GM03348 (cell line): Measurements from ENCODE around the gene C2CD3.
A peak's percentile ranks its signal among the peaks of the same experiment; 100 is the strongest.

Experiments
- DNase-seq: peaks from one replicate; pipeline ENCODE4 v3.0.0; 2012; ENCODE audit warnings: low spot score

The C2CD3 gene

DNA sequence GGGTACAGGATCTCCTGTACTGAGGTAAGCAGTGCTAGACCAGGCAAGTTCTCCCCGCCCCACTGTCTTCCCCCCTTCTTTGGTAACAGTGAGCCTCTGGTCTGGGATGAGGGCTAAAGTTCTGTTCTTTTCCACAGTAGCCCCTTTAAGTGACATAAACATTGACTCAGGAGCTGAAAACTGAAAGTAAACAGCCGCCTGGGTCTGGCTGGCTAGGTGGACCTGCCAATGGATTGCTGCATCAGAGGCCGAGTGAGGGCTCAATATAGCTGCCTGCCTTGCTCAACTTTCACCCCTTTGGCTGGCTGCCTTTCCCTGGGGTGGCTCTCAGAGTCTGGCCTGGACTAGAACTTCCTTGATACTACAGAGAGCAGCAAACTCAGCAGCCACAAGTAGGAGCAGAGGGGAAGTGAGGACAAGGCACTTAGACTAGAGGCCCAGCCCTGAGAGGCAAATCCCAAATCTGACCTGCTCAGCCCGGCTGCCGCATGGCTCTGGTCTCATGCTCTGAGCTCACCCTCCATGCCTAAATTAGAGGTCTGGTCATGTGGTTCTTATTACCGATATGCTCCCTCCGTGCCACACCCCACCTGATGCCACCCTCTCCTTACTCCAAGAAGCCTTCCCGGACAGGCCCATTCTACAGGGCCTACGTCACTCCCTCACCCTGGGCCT lies 152.3 kb downstream of the C2CD3 start:
- peak; percentile 86 for DNase-seq

DNA sequence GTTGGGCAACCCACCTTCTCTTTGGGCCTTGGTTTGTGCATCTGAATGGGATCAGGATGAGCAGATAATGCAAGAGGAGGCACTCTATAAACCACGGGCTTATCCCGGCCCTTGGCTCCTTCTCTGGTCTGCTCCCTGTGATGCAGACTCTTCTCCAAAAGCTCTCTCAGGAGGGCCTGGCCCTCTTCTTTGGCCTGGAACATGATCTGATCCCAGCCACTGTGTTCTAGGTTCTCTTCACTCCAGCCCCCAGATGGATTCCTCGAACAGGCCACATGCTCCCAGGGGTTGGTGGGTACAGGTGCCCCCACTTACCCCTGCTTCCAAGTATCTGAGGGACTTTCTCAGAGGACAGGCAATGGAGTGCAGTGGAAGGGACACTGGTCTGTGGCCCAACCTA lies 153.2 kb downstream of the C2CD3 start:
- no peak for DNase-seq

DNA sequence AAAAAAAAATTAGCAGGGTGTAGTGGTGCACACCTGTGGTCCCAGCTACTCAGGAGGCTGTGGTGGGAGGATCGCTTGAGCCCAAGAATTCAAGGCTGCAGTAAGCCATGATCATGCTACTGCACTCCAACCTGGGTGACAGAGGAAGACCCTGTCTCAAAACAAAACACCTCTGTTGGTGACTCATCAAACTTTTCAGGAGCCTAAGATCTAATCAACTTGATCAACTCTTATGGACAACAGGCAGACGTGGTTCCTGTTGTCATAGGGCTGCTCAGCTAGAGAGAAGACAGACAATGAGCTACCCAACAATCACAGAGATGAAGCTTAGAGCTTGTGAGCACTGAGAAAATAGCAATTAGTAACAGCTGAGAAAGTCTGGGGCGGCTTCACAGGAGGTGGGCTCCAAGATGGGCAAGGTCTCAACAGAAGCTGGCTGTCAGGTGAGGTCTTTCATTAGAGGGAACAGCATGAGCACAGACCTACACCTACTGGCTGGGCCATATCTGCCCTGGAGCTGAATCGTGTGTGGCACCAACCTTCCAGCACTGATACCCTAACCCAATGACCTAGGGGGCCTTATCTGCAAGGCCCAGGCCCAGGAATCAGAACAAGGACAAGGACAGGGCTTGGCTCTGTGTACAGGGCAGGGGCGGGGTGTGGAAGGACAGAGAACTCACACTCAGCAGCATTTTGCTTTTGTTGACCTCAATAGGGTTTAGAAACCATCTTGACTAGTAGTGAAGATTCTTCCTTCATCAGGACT lies 154.7 kb downstream of the C2CD3 start:
- no peak for DNase-seq

DNA sequence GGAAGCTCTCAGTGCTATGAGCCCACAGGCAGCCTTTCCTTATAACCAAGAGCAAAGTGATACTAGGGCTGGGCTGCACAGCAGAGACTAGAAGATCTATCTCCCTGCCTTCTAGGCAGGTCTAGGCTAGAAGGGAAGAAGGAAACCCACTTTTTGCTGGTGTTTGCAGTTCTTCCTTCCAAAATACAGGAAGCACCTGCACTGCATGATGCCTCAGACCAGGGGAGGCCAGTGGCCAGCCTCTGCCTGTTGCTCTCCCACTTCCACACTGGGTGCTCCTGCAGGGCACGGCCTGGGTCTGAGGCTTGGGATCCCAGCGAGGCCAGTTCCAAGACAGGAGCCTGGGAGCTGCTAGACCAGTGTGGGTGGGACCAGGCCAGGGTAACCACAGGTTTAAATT lies 155.9 kb downstream of the C2CD3 start:
- DNase-seq, result no peak

DNA sequence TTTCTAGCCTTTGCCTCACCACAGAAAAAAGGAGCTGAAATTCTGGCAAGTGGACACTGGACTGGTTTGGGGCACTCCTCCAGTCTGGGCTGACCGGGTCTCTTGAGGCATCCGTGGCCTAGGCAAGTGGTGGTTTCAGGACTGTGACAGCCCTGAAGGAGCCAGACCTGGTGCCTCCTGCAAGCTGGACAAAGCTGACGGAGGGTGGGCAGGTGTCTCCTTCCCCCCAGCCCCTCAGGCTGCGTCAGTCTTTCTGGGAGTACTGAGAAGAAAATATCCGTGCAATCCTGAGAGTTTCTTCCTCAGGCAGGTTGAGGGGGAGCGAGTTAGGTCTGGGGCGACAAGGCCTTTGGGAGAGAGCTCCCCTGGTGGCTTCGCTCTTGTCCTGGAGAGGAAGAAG lies 157.7 kb downstream of the C2CD3 start:
- DNase-seq, result no peak

DNA sequence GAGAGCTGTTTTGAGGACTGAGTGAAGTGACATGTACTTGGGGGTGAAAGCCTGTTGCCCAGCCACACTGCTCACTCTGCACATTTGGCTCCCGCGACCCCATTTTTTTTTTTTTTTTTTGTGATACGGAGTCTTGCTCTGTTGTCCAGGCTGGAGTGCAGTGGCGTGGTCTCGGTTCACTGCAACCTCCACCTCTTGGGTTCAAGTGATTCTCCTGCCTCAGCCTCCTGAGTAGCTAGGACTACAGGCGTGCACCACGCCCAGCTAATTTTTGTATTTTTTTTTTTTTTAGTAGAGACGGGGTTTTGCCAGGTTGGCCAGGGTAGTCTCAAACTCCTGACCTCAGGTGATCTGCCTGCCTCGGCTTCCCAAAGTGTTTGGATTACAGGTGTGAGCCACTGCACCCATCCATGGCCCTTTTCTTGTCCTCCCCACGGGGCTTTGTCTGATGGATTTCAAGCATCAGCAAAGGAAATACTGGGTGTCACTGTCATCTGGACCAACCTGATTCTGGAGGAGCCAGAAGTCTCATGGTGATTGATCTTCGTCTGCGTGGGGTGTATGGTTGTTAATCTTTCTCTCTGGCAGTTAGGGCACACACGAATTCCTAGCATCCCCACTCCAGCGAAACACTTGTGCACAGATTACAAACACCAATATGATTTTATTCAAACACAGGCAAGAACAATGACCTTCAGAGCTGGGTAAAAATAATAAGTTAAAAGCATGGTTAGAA lies 158.6 kb downstream of the C2CD3 start:
- no peak for DNase-seq

DNA sequence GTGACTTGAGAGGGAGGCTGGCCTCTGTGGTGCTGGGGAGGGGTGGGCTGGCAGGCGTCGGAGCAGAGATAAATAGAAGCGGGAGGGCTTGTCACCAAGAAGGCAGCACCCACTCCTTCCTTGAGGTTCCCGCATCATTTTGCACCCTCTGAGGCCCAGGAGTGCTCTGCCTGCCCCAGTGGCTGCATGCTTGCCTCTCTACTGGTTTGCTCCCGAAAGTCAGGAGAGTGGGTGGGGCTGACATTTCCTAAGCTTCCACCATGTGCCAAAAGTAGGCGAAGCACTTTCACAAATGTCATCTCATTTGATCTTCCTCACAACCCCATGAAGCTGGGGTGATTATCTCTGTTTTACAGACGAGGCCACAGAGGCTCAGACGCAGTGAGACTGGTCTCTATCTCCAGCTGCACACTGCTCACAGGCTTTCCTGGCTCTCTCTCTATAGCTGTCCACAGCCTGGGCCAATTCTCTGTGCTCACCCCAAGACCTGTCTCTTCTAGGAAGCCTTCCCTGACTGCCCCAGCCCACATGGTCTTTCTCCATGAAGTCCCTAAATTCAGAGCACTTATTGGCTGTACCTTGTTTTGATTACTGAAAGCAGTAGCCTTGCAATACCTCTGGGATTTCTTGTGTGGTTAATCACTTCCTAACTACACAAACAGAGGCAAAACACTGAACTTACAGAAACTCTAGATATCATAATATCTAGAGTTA lies 159.3 kb downstream of the C2CD3 start:
- DNase-seq, result no peak

DNA sequence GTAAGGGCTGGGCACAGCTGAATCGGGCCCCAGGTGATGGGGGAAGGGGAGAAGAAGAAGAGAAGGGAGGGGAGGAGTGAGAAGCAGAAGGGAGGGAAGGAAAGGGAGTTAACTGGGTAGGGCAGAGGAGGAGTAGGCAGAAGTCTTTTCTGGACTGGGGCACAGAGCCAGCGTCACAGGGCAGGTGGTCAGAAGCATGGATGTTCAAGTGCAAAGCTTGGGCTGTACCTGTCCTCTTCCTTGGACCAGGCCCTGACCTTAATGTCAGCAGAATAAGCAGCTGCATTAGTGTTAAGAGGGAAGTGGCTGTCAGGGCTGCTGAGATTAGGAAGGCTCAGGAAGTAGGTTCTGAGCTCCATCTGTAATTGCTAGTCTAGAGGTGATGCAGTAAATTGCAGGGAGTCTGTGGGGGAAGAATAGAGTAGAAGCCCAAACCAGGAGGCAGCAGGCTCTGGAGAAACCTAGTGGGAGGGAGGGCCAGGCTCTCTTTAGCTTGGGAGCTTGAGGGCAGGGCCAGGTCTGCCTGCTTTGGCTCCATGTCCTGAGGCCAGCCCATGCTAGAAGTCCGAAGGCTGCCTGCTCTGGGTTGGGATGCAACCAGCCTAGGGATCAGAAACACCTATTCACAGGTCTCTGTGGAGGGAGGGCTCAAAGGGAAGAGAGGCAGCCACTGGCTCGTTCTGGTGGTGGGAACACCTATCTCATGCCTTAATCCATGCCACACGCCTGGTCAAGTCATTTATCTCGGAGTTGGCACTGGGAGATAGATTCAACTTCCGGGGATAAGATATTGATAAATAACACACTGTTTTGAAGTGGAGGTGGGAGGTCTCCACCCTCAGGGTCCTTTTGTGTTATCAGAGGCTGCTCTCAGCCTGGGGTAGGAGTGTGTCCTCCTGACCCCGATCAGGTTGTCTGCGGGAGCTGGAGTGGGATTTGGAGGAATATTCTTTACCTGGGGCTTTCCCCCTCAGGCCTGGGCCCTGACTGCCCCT lies 160.2 kb downstream of the C2CD3 start:
- DNase-seq, result no peak

DNA sequence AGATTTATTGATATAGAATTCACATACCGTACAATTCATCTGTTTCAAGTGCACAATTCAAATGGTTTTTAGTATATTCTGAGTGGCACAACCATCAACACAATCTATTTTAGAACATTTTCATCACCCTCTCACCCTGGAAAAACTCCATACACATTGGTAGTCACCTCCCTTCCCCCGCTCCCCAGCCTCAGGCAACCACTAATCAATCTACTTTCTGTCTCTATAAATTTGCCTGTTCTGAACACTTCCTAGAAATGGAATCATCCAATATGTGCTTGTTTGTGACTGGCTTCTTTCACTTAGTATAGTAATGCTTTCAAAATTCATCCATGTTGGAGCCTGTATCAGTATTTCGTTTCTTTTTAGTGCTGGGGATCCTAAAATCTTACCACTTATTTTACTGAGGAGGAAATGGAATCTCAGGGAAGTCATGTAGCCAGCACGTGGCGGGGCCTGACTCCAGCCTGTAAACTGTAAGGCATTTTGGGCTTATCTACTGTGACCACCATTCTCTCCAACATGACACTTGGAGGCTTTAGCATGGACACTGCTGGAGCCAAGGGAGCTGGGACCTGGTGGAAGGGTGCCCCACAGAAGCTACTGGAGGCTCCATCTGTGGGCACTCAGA lies 161.0 kb downstream of the C2CD3 start:
- DNase-seq, result no peak

DNA sequence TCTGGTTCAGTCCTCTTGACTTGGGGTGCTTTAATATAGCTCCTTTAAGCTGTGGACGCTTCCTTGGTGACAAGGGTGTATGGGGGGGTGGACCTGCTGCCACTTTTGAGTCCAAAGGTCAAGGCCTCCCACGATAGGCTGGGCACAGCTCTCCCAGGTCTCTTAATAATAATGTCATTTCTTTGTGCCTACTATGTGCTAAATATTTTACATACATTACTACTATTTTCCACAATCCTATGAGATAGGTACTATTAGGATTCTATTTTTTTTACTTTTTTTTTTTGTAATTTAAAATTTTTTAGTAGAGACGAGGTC lies 161.6 kb downstream of the C2CD3 start:
- DNase-seq, result no peak

DNA sequence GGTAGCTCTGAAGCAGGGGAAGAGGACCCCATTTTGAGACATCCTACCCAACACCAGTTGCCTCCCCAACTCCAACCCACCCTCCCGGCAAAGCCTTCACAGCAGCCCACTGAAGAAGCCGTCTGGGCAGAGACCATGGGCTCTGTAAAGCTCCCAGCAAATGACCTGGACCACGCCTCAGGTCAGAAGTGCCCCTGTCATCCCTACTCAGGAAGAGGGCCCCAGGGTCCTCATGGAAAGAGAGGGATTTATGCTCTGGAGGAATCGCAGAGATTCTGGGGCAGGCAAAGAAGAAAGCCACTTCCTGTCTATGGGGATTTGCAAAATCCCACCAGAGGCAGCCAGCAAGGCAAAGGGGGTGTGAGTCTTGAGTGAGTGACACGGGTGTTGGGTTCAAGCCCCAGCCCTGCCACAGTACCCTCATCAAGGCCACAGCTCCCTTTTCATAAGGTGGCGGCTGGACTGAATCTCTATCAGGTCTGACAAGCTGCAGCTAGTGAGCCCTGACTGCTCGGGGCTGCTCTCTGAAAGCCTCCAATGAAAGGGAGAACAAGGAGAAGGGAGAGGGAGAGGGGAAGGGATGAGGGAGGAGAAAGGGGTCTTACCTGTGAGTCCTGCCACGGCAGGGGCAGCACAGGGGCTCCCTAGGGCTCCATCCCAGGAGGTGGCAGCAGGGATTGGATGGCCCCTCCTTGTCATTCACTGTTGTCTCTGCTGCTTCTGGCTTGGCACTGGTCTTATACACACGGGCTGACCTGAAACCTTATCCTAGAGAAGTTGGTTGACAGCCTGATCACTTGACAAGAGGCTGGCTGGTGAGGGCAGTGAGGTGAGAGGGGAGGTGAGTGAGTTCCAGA lies 162.2 kb downstream of the C2CD3 start, which contains the start of gene UCP3:
Gene UCP3 (minus strand): TSS at position 713 of the 857 bp plus-strand sequence. CDS start 2,043 bp downstream, outside the sequence.
- no peak for DNase-seq

DNA sequence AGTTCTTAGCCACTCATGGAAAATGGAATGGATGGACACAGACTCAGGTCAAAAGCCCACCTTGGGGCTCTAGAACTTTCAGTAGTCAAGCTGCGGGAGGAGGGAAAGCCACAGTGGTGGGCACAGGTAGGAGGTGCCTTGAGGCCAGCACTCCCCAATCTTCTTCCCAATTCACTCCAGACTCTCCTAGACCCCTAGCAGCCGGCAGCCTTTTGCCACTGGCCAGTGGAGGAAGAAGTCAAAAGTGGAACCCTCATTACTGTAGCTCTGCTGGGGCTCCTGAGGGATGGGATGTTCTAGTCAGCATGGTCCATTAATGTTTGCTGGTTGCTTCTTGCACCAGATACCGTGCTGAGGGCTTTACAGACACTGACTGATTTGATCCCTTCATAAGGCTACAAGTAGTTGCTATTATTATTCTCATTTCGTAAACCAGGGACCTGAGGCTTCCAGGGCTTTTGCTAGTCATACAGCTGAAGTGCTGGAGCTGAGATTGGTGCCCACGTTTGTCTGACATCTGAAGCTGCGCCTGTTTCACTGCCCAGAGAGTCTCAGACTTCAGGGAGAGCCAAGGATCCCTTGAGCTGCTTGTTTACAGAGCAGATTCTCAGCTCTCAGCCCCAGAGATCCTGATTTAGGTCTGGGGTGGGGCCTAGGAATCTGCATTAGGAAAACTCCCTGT lies 163.0 kb downstream of the C2CD3 start:
- no peak for DNase-seq

DNA sequence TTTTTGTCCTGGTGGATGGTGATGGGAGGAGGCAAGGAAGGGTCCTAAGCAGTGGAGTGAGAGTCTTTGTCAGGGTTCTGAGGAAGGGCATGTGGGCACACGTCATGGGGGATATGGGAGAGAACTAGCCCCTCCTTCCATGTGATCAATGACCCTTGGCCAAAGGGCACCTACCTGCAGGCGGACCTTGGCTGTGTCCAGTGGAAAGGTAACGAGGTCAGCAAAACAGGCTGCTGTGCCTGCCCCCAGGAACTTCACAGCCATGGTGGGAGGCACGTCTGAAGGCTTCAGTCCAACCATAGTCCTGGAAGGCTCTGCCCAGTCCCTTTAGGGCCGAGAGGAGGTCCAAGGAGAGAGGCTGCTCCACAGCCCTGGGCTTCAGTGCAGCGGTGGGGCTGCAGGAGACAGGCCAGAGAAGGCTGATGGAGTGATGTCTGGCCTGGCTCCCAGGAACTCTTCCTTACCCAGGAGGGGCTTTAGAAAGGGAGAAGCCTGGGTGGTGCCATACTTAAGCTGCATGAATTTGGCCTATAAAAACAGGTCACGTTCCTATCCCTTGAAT lies 164.0 kb downstream of the C2CD3 start:
- no peak for DNase-seq

DNA sequence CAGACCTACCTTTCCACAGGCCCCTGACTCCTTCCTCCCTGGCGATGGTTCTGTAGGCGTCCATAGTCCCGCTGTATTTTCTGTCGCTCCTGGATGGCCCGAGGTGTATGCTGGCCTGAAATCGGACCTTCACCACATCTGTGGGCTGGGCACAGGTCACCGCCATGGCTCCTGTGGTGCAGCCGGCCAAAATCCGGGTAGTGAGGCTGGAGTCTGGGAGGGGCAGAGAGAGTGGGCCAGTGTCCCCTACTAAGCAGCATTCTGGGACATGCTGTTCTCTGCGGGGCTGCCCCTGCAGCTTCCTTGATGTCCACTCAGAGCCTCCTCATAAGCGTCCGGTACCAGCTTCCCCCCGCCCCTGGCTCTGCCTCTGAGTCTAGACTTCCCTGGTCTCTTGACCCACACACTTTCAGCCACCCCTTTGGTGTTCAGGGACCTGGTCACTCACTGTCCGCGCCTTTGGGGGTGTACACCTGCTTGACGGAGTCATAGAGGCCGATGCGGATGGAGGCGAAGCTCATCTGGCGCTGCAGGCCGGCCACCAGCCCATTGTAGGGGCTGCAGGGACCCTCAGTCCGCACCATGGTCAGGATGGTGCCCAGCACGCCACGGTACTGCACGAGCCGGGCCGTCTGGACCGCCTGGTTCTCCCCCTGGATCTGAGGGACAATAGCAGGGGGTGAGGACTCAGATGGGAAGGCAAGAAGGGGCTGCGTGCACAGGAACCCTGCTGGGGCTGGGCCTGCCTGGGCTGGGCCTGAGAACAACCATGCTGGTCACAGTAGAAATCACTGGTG lies 164.9 kb downstream of the C2CD3 start:
- no peak for DNase-seq

DNA sequence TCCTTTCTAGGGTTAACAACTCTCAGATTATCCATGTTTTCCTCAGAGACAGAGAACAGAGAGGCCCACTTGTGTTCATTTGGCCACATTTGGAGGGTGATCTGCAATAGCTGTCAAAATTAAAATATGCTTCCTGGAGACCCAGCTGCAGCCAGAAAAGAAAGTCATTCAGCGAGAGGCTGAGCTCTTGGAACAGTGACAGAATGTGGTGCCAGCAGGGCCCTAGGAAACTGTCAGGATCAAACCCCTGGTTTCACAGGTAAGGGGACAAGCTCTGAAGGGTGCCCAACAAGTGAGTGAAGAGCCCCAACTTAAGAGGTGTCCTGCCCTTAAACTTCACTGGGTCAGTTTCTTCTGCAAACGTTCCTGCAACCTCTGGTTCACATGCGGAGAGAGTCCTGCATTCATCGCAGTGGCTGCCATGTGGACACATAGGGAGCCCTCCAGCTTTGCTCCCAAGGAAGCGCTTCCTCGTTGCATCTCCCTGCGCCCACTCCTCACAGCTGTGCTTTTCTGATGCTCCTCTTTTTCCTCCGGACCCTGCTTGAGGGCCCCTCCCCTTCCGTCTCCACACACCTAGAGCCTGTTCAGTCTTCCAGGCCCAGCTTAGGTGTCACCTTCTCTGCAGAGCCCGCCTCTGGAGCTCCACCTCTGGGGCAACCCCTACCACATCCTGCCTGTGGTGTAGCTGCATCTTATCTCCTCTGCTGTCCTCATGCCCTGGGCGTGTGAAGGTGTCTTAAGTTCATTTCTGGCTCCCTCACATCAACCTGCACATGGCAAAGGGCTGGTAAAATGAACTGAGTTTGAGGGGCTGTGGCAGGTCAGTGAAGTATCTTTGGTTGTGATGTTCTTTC lies 165.8 kb downstream of the C2CD3 start:
- no peak for DNase-seq

DNA sequence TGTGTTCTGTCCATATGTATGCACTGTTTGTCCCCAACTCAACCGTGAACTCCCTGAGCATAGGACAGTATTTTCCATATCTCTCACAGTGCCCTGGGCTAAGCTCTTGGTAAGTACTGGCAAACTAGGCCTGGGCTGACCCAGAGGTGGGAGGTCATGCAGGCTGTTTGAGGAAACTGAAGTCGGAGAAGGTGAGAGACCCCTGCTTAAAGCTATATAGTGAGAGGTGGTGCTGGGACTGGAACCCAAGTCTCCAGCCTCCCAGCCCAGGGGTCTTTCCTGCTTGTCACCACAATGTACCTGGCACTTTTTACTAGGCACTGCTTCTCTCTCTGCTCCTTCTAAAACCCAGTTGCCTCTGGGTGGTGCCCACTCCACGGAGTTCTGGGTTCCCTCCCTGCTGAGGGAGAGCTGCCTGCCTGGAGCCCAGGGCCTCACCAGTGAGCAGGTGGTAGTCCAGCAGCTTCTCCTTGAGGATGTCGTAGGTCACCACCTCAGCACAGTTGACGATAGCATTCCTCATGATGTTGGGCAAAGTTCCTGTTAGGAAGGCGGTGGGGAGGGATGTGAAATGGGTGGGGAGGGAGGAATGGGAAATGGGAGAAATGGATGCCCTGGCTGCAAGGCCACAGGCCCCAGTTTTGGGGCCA lies 166.6 kb downstream of the C2CD3 start:
- no peak for DNase-seq

DNA sequence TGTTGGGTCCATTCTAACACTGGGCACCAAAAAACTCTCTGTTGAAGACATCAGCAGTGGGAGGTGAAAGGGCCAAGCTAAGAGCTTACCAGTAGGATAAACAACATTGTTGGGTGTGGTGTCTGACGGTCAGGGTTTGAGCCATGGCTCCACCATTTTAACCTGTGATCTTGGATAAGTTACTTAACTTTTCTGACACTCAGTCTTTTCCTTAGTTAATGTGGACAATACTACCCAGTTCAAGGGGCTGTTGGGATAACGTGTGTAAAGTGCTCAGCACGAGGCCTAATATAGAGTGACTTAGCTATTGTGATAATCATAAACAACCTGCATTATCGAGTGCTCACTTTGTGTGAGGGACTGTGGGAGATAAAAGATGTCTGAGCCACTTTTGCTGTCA lies 168.0 kb downstream of the C2CD3 start:
- DNase-seq, result no peak
